IPS-18c (cell line): ENCODE results near the gene SAP30L.

Experiments used
- H3K4me3 ChIP-seq: 2 replicates; pipeline ENCODE4 v1.7.0; 2013; ENCODE audit warnings: low read depth, mild to moderate bottlenecking, low read length, moderate library complexity; ENCODE audit not compliant: insufficient read depth
- H3K9me3 ChIP-seq: one replicate; pipeline ENCODE4 v1.6.1; 2013; ENCODE audit warnings: mild to moderate bottlenecking, low read length, moderate library complexity; ENCODE audit not compliant: control insufficient read depth, insufficient read depth

Gene SAP30L

GRCh38 chr5:154484393-154485095 is 38.7 kb downstream of the SAP30L start:
- Histone ChIP-seq H3K9me3 (peaks cover 2% of the 10 kb centered on the region), H3K4me3 (no peak overlapping the region)

GRCh38 chr5:154485096-154485491 is 39.3 kb downstream of the SAP30L start:
- Histone ChIP-seq H3K9me3 (peaks cover 2% of the 10 kb centered on the region), H3K4me3 (no peak overlapping the region)

- Histone ChIP-seq H3K9me3 (peaks cover 2% of the 10 kb centered on the region), H3K4me3 (no peak overlapping the region)
Observed at GRCh38 chr5:154485850-154486426, 40.1 kb downstream of the SAP30L start.

DNA sequence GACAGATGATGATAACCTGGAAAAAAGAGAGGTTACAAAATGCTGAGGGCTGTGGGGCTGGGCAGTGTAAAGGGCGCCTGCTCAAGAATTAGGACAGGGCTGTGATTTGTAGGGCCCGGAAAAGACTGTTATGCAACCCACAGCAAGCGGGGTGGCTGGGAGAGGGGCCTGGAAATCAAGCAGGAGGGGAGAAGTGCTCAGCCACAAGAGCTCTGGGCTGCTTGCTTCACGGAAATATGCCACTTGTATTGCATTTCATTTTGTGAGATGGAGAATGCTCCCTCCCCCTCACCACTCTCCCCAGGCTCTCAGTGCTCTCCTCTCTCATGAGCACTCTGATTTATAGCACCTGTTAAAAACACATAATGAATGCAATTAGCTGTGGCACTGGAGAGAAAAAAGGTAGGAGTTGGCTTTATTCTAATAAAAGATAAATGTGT is 40.6 kb downstream of the SAP30L start:
- Histone ChIP-seq H3K9me3 (peaks cover 2% of the 10 kb centered on the region), H3K4me3 (no peak overlapping the region)

GRCh38 chr5:154487541-154487940 is 41.7 kb downstream of the SAP30L start:
- Histone ChIP-seq H3K9me3 (peaks cover 2% of the 10 kb centered on the region), H3K4me3 (no peak overlapping the region)

DNA sequence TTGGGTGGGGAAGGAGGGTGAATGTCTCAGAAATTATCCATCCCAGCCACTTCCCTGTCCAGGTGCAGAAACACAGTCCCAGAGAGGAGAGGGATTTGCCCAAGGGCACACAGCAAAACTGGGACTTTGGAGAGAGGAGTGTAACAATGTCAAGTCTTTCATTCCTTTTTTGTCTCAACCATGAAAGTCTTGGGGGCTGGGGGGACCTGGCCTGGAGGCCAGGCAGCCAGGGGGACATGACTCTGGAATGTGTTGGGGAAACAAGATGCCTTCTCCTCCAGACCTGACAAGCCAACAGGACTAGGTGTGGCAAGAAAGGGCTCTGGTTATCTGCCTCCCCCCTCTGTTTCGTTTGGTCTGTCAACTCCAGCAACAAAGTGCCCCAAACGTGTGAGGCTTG is 46.1 kb downstream of the SAP30L start:
- H3K4me3 ChIP-seq, result no peak overlapping the region
- no peaks in the 10 kb centered on the region for H3K9me3 ChIP-seq

DNA sequence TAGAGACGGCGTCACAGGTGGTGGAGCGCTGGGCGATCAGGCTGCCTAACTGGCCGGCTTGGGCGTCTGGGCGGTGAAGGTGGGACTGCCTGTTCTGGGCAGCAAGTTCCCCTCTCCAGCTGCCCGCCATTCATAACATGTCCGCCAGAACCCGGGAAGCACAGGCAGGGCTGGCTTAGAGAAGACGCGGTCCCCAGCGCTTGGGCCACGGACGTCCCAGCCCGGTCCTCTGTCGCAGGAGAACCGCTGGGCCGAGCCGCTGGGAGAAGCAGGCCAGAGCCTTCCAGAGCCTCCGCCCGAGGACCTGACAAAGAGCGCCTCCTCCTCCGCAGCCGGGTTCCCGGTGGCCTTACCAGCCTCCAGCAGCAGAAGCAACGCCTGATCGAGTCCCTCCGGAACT is 47.5 kb downstream of the SAP30L start:
- Histone ChIP-seq H3K9me3 (no peaks in the 10 kb centered on the region), H3K4me3 (no peak overlapping the region)

GRCh38 chr5:154494036-154494435 is 48.2 kb downstream of the SAP30L start:
- H3K4me3 ChIP-seq, result no peak overlapping the region

DNA sequence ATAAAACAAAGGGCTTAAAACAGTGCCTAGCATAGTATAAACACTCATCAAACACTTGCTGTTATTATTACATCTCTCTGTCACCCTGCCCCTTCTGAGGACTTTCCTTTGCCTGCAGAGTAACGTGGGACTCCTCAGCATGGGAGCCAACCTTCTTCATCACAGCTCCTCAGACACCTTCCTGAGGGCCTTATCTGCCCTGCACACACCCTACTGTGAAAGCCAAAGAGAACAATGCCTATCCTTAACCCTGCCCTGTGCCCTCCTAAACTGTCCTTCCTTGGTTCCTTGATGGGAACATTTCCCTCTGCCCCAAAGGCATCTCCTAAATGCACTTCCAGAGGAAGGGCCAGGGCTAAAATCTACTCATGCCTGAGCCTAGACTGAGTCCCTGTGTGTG is 52.8 kb downstream of the SAP30L start:
- no peak overlapping the region for H3K4me3 ChIP-seq
- H3K9me3 ChIP-seq, result no peaks in the 10 kb centered on the region

More at GRCh38 chr5:154494036-154494435, 48.2 kb downstream of the SAP30L start:
- H3K9me3 ChIP-seq, result no peaks in the 10 kb centered on the region

DNA sequence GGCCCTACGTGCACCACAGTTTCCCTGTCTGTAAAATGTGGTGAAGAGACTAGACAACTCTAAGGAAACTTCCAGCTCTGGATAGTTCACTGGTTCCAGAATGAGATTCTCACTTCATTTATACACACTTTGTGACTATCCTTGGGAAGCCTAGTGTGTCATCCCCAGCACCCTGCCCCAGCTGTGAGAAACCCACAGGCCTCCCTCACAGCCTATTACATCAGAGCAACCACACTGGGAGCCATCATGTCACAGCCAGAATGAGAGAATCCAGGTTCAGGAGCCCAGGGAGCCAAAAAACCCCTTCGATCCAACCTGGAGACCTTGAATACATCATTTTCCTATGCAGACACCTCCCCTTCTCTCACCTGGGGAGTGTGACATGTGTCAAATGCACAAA is 53.2 kb downstream of the SAP30L start:
- H3K4me3 ChIP-seq, result no peak overlapping the region

DNA sequence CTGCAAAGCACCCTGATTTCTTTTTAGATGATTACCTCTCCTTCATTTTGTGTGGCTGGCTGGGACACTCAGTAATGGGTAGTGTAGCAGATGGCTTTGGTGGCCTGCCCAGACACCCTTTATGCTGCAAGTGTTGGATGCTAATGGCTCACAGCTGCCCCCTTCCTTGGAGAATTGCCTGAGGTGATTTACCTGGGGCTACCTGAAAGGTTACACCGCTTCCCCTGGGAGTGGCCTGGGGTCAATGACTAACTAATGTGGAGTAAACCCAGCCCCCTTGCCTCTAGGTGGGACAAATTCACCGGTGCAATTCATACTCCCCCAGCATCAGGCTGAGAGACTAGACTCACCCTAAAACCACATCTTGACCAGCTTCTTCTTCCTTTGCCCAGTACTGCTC is 55.8 kb downstream of the SAP30L start:
- Histone ChIP-seq H3K4me3 (no peak overlapping the region), H3K9me3 (no peaks in the 10 kb centered on the region)

More for the DNA sequence above, 53.2 kb downstream of the SAP30L start:
- H3K9me3 ChIP-seq, result no peaks in the 10 kb centered on the region

- Histone ChIP-seq H3K4me3 (no peak overlapping the region), H3K9me3 (no peaks in the 10 kb centered on the region)
Observed at GRCh38 chr5:154502180-154502579, 56.4 kb downstream of the SAP30L start.

DNA sequence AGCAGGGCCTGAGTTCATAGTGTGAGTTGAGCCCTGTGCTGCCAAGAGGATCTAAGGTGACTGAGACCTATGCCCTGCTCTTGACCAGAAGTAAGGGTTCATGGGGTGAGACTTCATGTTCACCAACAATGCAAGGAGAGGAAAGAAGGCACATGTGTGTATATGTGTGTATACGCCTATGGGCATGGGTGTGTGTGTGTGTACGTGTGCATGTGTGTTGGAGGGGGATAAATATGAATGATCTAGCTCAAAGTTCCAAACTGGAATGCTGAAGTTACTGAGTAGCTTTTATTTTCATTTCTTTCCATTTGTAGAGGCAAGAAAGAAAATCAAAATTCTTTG is 57.9 kb downstream of the SAP30L start:
- no peaks in the 10 kb centered on the region for H3K9me3 ChIP-seq
- H3K4me3 ChIP-seq, result no peak overlapping the region

- no peaks in the 10 kb centered on the region for H3K9me3 ChIP-seq
- H3K4me3 ChIP-seq, result no peak overlapping the region
Observed at GRCh38 chr5:154505567-154505966, 59.8 kb downstream of the SAP30L start.

DNA sequence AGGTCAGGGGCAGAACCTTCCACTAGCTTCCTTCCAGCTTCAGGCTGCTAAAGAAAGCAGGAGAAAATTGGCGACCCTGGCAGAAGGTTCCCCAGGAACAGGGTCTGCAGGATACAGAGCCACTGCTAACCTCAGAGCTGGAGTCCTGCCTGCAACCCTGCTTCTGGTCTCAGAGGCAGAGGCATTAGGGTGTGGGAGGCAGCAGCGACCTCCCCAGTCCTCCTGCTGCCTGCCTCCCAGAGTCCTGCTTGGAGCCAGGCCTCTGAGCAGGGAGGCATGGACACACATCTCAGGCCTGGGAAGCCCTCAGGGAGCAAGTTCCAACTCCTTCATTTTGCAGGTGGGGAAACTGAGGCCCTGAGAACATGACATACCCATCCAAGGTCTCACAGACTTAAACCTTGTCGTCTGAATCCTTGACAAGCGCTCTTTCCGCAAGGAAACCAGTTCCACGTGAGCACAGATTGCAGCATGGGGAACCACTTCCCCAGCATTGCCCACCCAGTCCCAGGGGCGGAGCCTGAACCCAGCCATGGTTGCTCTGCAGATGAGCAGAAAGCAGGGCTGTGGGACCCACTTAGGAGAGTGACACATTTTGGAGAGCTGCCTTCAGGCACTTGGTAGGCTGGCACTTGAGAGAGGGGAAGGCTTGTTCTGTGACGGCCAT is 60.4 kb downstream of the SAP30L start:
- Histone ChIP-seq H3K4me3 (no peak overlapping the region), H3K9me3 (no peaks in the 10 kb centered on the region)

GRCh38 chr5:154506716-154507080 is 60.9 kb downstream of the SAP30L start:
- Histone ChIP-seq H3K9me3 (no peaks in the 10 kb centered on the region), H3K4me3 (no peak overlapping the region)

DNA sequence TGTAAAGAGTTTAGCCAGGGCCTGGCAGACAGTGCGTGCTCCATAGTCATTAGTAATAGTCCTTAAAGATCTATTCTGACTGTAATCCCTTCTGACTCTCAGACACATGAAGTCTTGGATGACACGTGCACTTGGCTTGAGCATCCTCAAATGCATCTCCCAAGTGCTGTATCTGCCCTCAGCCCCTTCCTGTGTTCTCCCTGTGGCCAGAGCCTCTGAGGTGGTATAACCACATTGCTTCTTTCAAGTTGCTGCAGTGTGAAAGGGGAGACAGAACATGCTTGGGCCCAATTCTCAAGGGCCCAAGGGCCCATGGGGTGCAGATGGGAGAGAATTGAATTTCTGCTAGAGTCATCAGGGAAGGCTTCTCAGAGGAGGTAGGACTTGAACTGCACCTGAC is 62.3 kb downstream of the SAP30L start:
- Histone ChIP-seq H3K4me3 (no peak overlapping the region), H3K9me3 (no peaks in the 10 kb centered on the region)

DNA sequence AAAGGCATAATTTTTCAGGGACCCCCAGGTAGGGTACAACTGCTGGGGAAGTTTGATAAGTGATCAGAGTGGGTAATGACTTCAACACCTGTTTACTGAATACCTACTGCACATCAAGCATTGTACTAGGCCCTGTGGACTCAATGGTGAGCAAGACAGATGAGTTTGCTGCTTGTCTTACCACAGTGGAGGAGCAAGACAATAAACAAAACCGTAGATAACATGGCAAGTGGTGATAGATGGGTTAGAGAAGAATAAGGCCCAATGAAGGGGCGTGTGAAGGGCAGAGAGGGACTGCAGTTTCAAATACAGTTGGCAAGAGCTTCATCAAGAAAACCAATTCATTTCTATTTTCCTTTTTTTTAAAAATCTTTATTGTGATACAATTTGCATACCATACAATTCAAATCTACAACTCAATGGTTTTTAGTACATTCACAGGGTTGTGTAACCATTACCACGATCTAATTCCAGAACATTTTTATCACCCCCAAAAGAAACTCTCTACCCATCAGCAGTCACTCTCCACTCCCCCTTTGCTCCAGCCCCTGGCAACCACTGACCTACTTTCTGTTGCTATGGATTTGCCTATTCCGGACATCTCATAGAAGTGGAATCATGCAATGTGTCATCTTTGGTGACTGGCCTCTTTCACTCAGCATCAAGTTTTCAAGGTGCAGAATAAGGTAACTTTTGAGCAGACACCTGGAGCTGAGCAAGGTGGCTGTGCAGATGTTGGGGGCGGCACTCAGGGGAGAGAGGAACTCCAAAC is 64.2 kb downstream of the SAP30L start:
- Histone ChIP-seq H3K9me3 (no peaks in the 10 kb centered on the region), H3K4me3 (no peak overlapping the region)
